Stimulated activated CD4-positive, alpha-beta T cell treated with anti-CD3 and anti-CD28 coated beads, TNF-alpha, amount 100 ng/mL, for 24 hours (primary cell): ENCODE results near the gene N4BP2L2.

Experiments used
- DNase-seq, 3 experiments: peaks; one replicate each; pipeline ENCODE4 v3.0.0-alpha.2; 2020; ENCODE audit warnings: low read depth in 3 of 3

The N4BP2L2 gene

GRCh38 chr13:32426191-32426989 lies 112.2 kb downstream of the N4BP2L2 start:
- peak; percentile 8 to 19 (median 16) for DNase-seq

- DNase-seq, result no peak
Measured at GRCh38 chr13:32425158-32425557, 113.4 kb downstream of the N4BP2L2 start.

DNA sequence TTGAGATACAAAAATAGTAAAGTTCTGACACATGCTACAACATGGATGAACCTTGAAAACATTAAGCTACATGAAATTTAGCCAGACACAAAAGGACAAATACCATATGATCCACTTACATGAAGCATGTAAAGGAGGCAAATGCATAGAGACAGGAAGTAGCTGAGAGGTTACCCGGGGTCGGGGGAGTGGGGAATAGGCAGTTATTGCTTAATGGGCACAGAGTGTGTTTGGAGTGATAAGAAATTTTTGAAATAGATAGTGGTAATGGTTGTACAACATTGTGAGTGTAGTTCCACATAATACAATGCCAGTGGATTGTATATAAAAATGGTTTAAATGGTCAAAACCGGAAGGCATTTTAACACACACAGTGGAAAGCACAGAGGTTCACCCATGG lies 115.0 kb downstream of the N4BP2L2 start:
- DNase-seq, result no peak

DNA sequence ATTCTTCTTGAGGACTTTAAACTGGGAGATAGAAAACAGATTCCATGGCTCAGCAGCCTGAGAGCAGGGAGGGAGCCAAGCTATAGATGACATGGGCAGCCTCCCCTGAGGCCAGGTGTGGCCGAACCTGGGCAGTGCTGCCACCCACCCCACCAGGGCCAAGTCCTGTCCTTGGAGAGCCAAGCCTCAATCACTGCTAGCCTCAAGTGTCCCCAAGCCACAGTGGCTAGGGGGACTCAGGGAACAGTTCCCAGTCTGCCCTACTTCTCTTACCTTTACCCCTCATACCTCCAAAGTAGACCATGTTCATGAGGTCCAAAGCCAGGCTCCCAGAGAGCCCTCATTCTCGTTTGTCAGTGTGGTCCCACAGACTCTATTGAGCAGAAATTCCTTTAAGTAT lies 118.7 kb downstream of the N4BP2L2 start:
- DNase-seq, result no peak

GRCh38 chr13:32417995-32418394 lies 120.6 kb downstream of the N4BP2L2 start:
- no peak for DNase-seq

GRCh38 chr13:32415019-32415418 lies 123.6 kb downstream of the N4BP2L2 start:
- peak in 1 of 3 experiments; percentile 21 for DNase-seq

DNA sequence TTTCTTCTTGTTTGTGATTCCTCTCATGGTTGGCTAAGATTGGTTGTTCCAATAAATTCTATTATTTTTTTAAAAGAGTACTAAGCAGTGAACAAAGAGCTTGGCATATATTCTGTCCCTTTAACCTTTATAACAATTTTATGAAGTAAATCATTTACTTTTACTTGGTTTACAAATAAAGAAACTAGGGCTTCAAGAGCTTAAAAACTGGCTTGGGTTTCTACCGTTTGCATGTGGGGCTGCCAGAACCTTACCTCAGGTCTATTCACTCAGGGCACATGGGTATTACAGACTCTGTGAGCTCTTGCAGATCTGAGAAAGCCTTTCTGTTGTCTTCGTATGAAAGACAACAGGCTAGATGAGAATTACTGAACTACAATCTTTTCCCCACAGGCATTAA lies 124.0 kb downstream of the N4BP2L2 start:
- no peak for DNase-seq

- DNase-seq, result no peak
Measured at GRCh38 chr13:32413284-32413683, 125.3 kb downstream of the N4BP2L2 start.

- no peak for DNase-seq
Measured at GRCh38 chr13:32409561-32410421, 128.8 kb downstream of the N4BP2L2 start.

GRCh38 chr13:32409001-32409313 lies 129.6 kb downstream of the N4BP2L2 start:
- no peak for DNase-seq

- no peak for DNase-seq
Measured at GRCh38 chr13:32408296-32409000, 130.1 kb downstream of the N4BP2L2 start.

DNA sequence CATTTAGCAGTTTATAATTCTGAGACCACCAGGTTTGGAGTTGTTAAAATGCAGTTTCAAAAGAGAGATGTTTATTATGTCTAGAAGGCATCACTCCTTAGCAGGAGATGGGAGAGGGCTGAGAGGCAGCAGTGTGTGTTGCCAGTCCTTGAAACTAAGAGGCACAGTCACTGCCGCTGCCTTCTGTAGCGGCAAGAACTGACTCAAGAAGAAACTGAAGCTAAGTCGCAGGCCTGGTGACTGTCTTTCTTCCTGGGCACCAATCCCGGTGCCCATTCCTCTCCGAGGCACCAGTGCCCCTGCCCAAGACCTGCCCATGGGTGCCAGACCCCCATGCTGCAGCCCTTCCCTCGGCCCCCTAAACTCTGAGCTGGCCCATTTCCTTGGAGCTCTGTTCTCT lies 130.7 kb downstream of the N4BP2L2 start:
- DNase-seq, result no peak

- no peak for DNase-seq
Measured at GRCh38 chr13:32403108-32403507, 135.5 kb downstream of the N4BP2L2 start.

- DNase-seq, result no peak
Measured at GRCh38 chr13:32391101-32391619, 147.4 kb downstream of the N4BP2L2 start.

DNA sequence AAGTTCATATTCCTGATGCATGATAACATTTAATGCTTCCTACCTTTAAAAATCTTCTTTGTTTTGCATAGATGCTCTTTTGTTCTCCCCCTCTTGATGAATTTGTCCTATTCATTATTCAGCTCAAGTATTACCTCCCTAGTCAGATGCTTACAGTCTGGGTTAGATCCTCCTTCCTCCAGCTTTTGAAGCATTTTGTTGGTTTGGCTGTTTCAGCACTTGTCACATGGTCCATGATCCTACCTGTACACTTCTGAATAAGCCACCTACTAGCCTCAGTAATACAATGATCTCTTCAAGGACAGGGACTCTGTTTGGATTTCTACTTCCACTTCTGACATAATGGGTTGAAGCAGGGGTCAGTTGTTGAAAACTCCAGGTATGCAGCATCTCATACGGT lies 148.1 kb downstream of the N4BP2L2 start:
- DNase-seq, result no peak

GRCh38 chr13:32390048-32390447 lies 148.5 kb downstream of the N4BP2L2 start:
- DNase-seq, result no peak

DNA sequence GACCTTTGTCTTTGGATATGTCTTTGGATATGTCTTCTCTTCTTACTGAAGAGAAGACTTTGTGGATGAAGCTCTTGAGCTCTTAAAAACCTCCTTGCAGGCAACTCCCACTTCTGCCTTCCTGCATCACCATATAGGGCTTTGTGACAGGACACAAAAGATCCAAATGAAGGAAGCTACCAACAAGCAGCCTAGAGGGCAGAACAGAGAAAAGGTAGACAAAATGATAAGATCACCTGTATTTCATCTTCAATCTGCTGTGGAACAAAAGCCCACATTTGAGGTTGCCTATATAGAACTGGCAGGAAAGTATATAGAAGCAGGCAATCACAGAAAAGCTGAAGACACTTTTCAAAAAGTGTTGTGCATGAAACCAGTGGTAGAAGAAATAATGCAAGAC lies 153.2 kb downstream of the N4BP2L2 start:
- no peak for DNase-seq

DNA sequence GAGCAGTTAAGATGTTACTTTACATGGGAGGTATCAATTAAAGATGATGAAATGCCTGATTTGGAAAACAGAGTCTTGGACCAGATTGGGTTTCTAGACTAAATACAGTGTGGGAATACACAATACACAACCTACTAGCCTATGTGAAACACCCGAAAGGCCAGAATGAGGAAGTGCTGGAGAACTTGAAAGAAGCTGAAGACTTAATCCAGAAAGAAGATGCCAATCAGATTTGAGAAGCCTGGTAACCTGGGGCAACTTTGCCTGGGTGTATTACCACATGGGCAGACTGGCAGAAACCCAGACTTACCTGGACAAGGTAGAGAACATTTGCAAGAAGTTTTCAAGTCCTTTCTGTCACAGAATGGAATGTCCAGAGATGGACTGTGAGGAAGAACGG lies 153.9 kb downstream of the N4BP2L2 start:
- no peak for DNase-seq

- DNase-seq, result no peak
Measured at GRCh38 chr13:32383836-32384618, 154.6 kb downstream of the N4BP2L2 start.
